ENCODE results near the gene SPIN1. TPM values are rescaled to one million over a fixed set of nuclear protein-coding genes. Genes with fewer than 3 reads are reported as not detected.

SPIN1 gene
- total and polyA plus RNA-seq, 2 donors (not counting 3 experiments of a cell fraction or from before 2014, with no cell fraction given): 38.1 to 56.8 TPM

- intact Hi-C loops (cut with micrococcal nuclease): no loop called here
- Histone ChIP-seq H2AFZ (ENCODE audit: low read depth, low read length) (no peak overlapping the region), H3K4me3 (replicated peaks in 1 of 3; ENCODE audit: insufficient read depth in 1 of 3, low read depth in 1 of 3, low read length in 3 of 3) (no peak overlapping the region), H3K36me3 (ENCODE audit: control insufficient read depth in 2 of 2, extremely low read depth in 1 of 2, insufficient read depth in 2 of 2, low read length in 2 of 2) (no peaks in the 10 kb centered on the region), H3K4me2 (ENCODE audit: insufficient read depth, low read length) (no peak overlapping the region), H3K9ac (replicated peaks; ENCODE audit: extremely low read depth, insufficient read depth, low read length) (no peak overlapping the region), H3K79me2 (ENCODE audit: control insufficient read depth, insufficient read depth, low read length) (no peaks in the 10 kb centered on the region), H3K27ac (ENCODE audit: insufficient read depth, low read depth, low read length) (no peak overlapping the region), H3K27me3 (ENCODE audit: control insufficient read depth in 2 of 2, insufficient read depth in 2 of 2, low read length in 2 of 2) (no peaks in the 10 kb centered on the region), H3K4me1 (ENCODE audit: control insufficient read depth, extremely low read depth, insufficient read depth, low read length) (no peaks in the 10 kb centered on the region), H3K9me1 (replicated peaks; ENCODE audit: control insufficient read depth, extremely low read depth, insufficient read depth, low read length) (no peaks in the 10 kb centered on the region), H4K20me1 (replicated peaks; ENCODE audit: control insufficient read depth, extremely low read depth, insufficient read depth, low read length) (no peaks in the 10 kb centered on the region), H3K9me3 (replicated peaks; ENCODE audit: control insufficient read depth, insufficient read depth, low read length) (no peaks in the 10 kb centered on the region)
- BruUV-seq (replicated peaks): no TSS peak
- TF ChIP-seq, protein P1, sequence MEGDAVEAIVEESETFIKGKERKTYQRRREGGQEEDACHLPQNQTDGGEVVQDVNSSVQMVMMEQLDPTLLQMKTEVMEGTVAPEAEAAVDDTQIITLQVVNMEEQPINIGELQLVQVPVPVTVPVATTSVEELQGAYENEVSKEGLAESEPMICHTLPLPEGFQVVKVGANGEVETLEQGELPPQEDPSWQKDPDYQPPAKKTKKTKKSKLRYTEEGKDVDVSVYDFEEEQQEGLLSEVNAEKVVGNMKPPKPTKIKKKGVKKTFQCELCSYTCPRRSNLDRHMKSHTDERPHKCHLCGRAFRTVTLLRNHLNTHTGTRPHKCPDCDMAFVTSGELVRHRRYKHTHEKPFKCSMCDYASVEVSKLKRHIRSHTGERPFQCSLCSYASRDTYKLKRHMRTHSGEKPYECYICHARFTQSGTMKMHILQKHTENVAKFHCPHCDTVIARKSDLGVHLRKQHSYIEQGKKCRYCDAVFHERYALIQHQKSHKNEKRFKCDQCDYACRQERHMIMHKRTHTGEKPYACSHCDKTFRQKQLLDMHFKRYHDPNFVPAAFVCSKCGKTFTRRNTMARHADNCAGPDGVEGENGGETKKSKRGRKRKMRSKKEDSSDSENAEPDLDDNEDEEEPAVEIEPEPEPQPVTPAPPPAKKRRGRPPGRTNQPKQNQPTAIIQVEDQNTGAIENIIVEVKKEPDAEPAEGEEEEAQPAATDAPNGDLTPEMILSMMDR (IDR thresholded peaks at IDR 0.05; ENCODE audit: extremely low read depth in 1 of 2, insufficient read depth in 1 of 2, low read depth in 1 of 2, low read length in 2 of 2): no peak
- ChIA-PET POLR2A (no interaction called here), CTCF (no interaction called here)
- dilution Hi-C loops (cut with MboI; ENCODE audit: extremely low pct_ligation_motif_present, low sequenced_read_pairs): no loop called here
- DNase-seq (ENCODE audit: low read depth, low spot score) (no peak), FAIRE-seq (no peak)
Measured at GRCh38 chr9:88339317-88339716, 48.9 kb upstream of the SPIN1 start.

- Histone ChIP-seq H2AFZ (ENCODE audit: low read depth, low read length) (no peak overlapping the region), H3K9ac (replicated peaks; ENCODE audit: extremely low read depth, insufficient read depth, low read length) (no peak overlapping the region), H3K27ac (ENCODE audit: insufficient read depth, low read depth, low read length) (no peak overlapping the region), H3K9me3 (replicated peaks; ENCODE audit: control insufficient read depth, insufficient read depth, low read length) (no peaks in the 10 kb centered on the region), H4K20me1 (replicated peaks; ENCODE audit: control insufficient read depth, extremely low read depth, insufficient read depth, low read length) (no peaks in the 10 kb centered on the region), H3K4me2 (ENCODE audit: insufficient read depth, low read length) (no peak overlapping the region), H3K9me1 (replicated peaks; ENCODE audit: control insufficient read depth, extremely low read depth, insufficient read depth, low read length) (no peaks in the 10 kb centered on the region), H3K36me3 (ENCODE audit: control insufficient read depth in 2 of 2, extremely low read depth in 1 of 2, insufficient read depth in 2 of 2, low read length in 2 of 2) (no peaks in the 10 kb centered on the region), H3K27me3 (ENCODE audit: control insufficient read depth in 2 of 2, insufficient read depth in 2 of 2, low read length in 2 of 2) (no peaks in the 10 kb centered on the region), H3K4me3 (replicated peaks in 1 of 3; ENCODE audit: insufficient read depth in 1 of 3, low read depth in 1 of 3, low read length in 3 of 3) (no peak overlapping the region), H3K4me1 (ENCODE audit: control insufficient read depth, extremely low read depth, insufficient read depth, low read length) (no peaks in the 10 kb centered on the region), H3K79me2 (ENCODE audit: control insufficient read depth, insufficient read depth, low read length) (no peaks in the 10 kb centered on the region)
- no peak for FAIRE-seq
- ChIA-PET POLR2A (no interaction called here), CTCF (no interaction called here)
- intact Hi-C loops (cut with micrococcal nuclease) (no loop called here), dilution Hi-C loops (cut with MboI; ENCODE audit: extremely low pct_ligation_motif_present, low sequenced_read_pairs) (no loop called here)
- DNase-seq (ENCODE audit: low read depth, low spot score): no peak
- no TSS peak for BruUV-seq (replicated peaks)
- TF ChIP-seq JUN (IDR thresholded peaks at IDR 0.05; ENCODE audit: borderline replicate concordance, insufficient read depth, insufficient read length, low read depth) (no peak), POLR2A (IDR thresholded peaks at IDR 0.05; ENCODE audit: low read depth, low read length) (no peak), EZH2 (IDR thresholded peaks at IDR 0.05; ENCODE audit: borderline replicate concordance, low read depth, low read length, severe bottlenecking) (no peak), MYC (IDR thresholded peaks at IDR 0.05; ENCODE audit: low read depth, low read length) (no peak), MAX (IDR thresholded peaks at IDR 0.05; ENCODE audit: insufficient read depth, insufficient read length) (no peak), FOS (IDR thresholded peaks at IDR 0.05; ENCODE audit: borderline replicate concordance, insufficient read depth, low read length) (no peak), GATA2 (IDR thresholded peaks at IDR 0.05; ENCODE audit: insufficient read depth, insufficient read length, low read depth, low read length) (no peak), POLR2AphosphoS5 (IDR thresholded peaks at IDR 0.05; ENCODE audit: insufficient read depth, low read depth, low read length) (no peak)
- TF ChIP-seq, protein P1 (IDR thresholded peaks at IDR 0.05; ENCODE audit: extremely low read depth in 1 of 2, insufficient read depth in 1 of 2, low read depth in 1 of 2, low read length in 2 of 2): no peak
Measured at GRCh38 chr9:88342246-88342645, 46.0 kb upstream of the SPIN1 start.
